Endothelial cell of umbilical vein (primary cell): ENCODE results near the gene ZNF808. TPM values are rescaled to one million over a fixed set of nuclear protein-coding genes. Genes with fewer than 3 reads are reported as not detected.
"Not testable (repeated sequence)": the region's sequence is repeated elsewhere in the genome, so short reads cannot be mapped to it uniquely, and the experiment has no call there.

ENCODE experiments used
- BruUV-seq: library from RNA; stranded (reverse); fragments of 400-500 nt; replicated peaks from 2 replicates; lab custom pipeline; 2021; lab: Mats Ljungman, UMichigan
- CTCF ChIA-PET: fragments of 300-600, 350-600 bp; sonication (Branson Sonifier 250); formaldehyde crosslinking; loops from one replicate; lab custom pipeline; 2021; ENCODE audit warnings: antibody characterized with exemption, inconsistent platforms; lab: Charles Lee
- POLR2A ChIA-PET: fragments of 300-600, 350-600 bp; sonication (Branson Sonifier 250); formaldehyde crosslinking; loops from one replicate; lab custom pipeline; 2021; ENCODE audit warnings: antibody characterized with exemption, inconsistent platforms; lab: Charles Lee
- DNase-seq: peaks from one replicate; pipeline ENCODE4 v3.0.0-alpha.2; 2011; ENCODE audit warnings: low read depth, low spot score
- FAIRE-seq: peaks from 2 replicates; lab custom pipeline; 2011; peaks lifted over from hg19 to GRCh38; lab: Jason Lieb, UNC
- H2AFZ ChIP-seq: 2 replicates; pipeline ENCODE4 v1.6.0; 2012; ENCODE audit warnings: low read depth, low read length, control low read depth, inconsistent platforms
- H3K27ac ChIP-seq: 2 replicates; pipeline ENCODE4 v1.5.1; 2011; ENCODE audit warnings: low read depth, mild to moderate bottlenecking, control low read depth, low read length, moderate library complexity; ENCODE audit not compliant: insufficient read depth
- H3K27me3 ChIP-seq, 2 experiments: 2 replicates each; pipeline versions ENCODE4 v1.6.0 to v1.6.1; 2011; ENCODE audit warnings: low read length in 2 of 2, mixed read lengths in 1 of 2; ENCODE audit not compliant: control insufficient read depth in 2 of 2, insufficient read depth in 2 of 2
- H3K36me3 ChIP-seq, 2 experiments: 2 replicates in 1 of 2; 3 replicates in 1 of 2; pipeline ENCODE4 v1.5.1; 2011; ENCODE audit warnings: low read length in 2 of 2, mild to moderate bottlenecking in 1 of 2, moderate library complexity in 1 of 2; ENCODE audit not compliant: control insufficient read depth in 2 of 2, insufficient read depth in 2 of 2; ENCODE audit errors: extremely low read depth in 1 of 2
- H3K4me1 ChIP-seq: 3 replicates; pipeline ENCODE4 v1.5.1; 2011; ENCODE audit warnings: mild to moderate bottlenecking, low read length; ENCODE audit not compliant: control insufficient read depth, insufficient read depth; ENCODE audit errors: extremely low read depth
- H3K4me2 ChIP-seq: 2 replicates; pipeline ENCODE4 v1.6.1; 2011; ENCODE audit warnings: low read length, control low read depth, mixed read lengths; ENCODE audit not compliant: insufficient read depth
- H3K4me3 ChIP-seq, 3 experiments: fragments of 200-600 bp in 1 of 3; sonication (generic), shearing (Covaris generic) in 1 of 3; replicated peaks in 1 of 3; 2 replicates each; pipeline ENCODE4 v1.5.1; 2011 to 2016; ENCODE audit warnings: control low read depth in 3 of 3, low read length in 3 of 3, mild to moderate bottlenecking in 2 of 3, inconsistent platforms in 1 of 3, low read depth in 1 of 3, moderate library complexity in 1 of 3; ENCODE audit not compliant: insufficient read depth in 1 of 3
- H3K79me2 ChIP-seq: 2 replicates; pipeline ENCODE4 v1.6.0; 2012; ENCODE audit warnings: low read length, inconsistent platforms; ENCODE audit not compliant: control insufficient read depth, insufficient read depth
- H3K9ac ChIP-seq: replicated peaks from 2 replicates; pipeline ENCODE3; 2011; ENCODE audit warnings: low read length, control low read depth; ENCODE audit not compliant: insufficient read depth; ENCODE audit errors: extremely low read depth
- H3K9me1 ChIP-seq: replicated peaks from 3 replicates; pipeline ENCODE4 v1.6.0; 2011; ENCODE audit warnings: mild to moderate bottlenecking, low read length; ENCODE audit not compliant: control insufficient read depth, insufficient read depth; ENCODE audit errors: extremely low read depth
- H3K9me3 ChIP-seq: replicated peaks from 2 replicates; pipeline ENCODE4 v1.5.1; 2012; ENCODE audit warnings: low read length, inconsistent platforms; ENCODE audit not compliant: control insufficient read depth, insufficient read depth
- H4K20me1 ChIP-seq: replicated peaks from 2 replicates; pipeline ENCODE3; 2011; ENCODE audit warnings: mild to moderate bottlenecking, low read length; ENCODE audit not compliant: control insufficient read depth, insufficient read depth; ENCODE audit errors: extremely low read depth
- JUN ChIP-seq: IDR thresholded peaks from 2 replicates; pipeline ENCODE4 v1.6.1; 2011; ENCODE audit warnings: borderline replicate concordance, low read depth; ENCODE audit not compliant: insufficient read length, insufficient read depth
- MYC ChIP-seq: IDR thresholded peaks from one replicate; pipeline ENCODE4 v1.6.1; 2011; ENCODE audit warnings: mild to moderate bottlenecking, low read depth, low read length
- POLR2A ChIP-seq: IDR thresholded peaks from 2 replicates; pipeline ENCODE4 v1.6.1; 2012; ENCODE audit warnings: low read depth, mild to moderate bottlenecking, control low read depth, low read length
- POLR2AphosphoS5 ChIP-seq: IDR thresholded peaks from 2 replicates; pipeline ENCODE4 v1.6.1; 2012; ENCODE audit warnings: low read depth, mild to moderate bottlenecking, control low read depth, low read length, moderate library complexity; ENCODE audit not compliant: insufficient read depth
- dilution Hi-C: fragments of 300-500 bp; cut with MboI; formaldehyde crosslinking; loops from one replicate; pipeline ENCODE4 v1.15.0; 2019; ENCODE audit warnings: low sequenced_read_pairs; ENCODE audit not compliant: extremely low pct_ligation_motif_present
- intact Hi-C: fragments of 100-400 bp; cut with micrococcal nuclease; formaldehyde crosslinking; loops from one replicate; pipeline ENCODE4 v1.10.0; 2022
- polyA plus RNA-seq, 4 experiments: library from polyadenylated mRNA; depleted of rRNA in 3 of 4; stranded (reverse) in 3 of 4; unstranded in 1 of 4; fragments of >200 nt; gene quantifications; 2 replicates each; pipeline versions ENCODE4 v1.2.1 to v1.2.3, GENCODE V29; 2011 to 2012; ENCODE audit warnings: missing spikeins in 1 of 4
- total RNA-seq: library from RNA; stranded (reverse); gene quantifications from 2 replicates; pipeline ENCODE4 v1.2.3, GENCODE V29; 2021
- TF ChIP-seq, protein P1 (sequence below), 2 donors: IDR thresholded peaks; 1 replicate in 1 of 2; 2 replicates in 1 of 2; pipeline ENCODE4 v1.5.1; 2011; ENCODE audit warnings: low read length in 2 of 2, mild to moderate bottlenecking in 2 of 2, moderate library complexity in 2 of 2, control low read depth in 1 of 2, inconsistent platforms in 1 of 2, low read depth in 1 of 2; ENCODE audit not compliant: insufficient read depth in 1 of 2; ENCODE audit errors: extremely low read depth in 1 of 2
- TF ChIP-seq, protein P2 (sequence below): IDR thresholded peaks from 2 replicates; pipeline ENCODE4 v1.6.1; 2011; ENCODE audit not compliant: insufficient read depth, insufficient read length

The ZNF808 gene
- total and polyA plus RNA-seq, 2 donors (not counting 3 experiments of a cell fraction or from before 2014, with no cell fraction given), result 1.9 to 15.2 TPM

DNA sequence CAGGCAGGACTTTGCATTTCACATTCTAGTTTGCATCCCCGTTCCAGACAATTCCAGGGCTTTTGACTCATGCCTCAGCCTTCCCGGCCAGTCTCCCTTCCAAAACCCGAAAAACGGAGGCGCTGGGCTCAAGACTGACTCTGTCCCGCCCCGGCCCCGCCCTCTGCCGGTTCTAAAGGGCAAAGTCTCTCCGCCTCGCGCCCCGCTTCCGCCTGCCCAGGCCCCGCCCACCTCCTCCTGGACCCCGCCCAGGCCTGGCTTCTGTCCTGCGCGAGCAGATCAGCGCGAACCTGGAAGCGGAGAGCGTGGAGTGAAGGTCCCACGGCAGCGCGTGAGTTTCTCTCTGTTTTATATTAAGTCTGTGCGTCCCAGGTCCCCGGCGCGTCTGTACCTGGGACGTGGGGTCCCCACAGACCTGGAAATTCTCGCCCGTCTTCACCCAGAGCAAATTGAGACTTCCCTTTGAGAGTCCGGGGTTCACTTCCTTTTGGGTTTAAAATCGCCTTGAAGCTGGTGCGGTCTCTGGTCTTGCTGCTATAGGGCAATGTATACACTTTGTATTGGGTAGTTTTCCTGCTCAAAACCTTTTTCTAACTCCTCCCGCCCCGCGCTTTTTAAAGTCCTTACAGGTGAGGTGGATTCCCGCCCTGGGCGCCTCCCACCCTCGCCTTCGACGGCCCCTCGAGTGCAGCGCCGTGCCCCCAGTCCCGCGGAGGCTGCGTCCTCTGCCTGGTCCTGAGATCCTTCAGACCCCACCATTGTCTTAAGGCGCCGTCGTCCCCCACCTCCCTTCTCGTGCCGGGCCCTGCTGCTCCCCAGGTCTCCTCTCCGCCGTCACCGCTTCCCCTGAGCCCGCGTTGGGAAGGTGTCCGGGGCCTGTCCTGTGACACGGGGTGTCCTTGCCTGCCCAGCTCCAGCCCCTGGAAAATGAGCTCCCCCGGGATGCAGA is 73.8 kb downstream of the ZNF808 start:
- peak; percentile 84 for DNase-seq
- Histone ChIP-seq H3K79me2 (no peaks in the 10 kb centered on the region), H3K9me1 (no peaks in the 10 kb centered on the region), H3K9me3 (no peaks in the 10 kb centered on the region), H3K4me1 (no peaks in the 10 kb centered on the region), H3K36me3 (no peaks in the 10 kb centered on the region), H3K9ac (peak overlapping the region; percentile 55), H3K27me3 (no peaks in the 10 kb centered on the region), H3K4me3 (peak overlapping the region; percentile 58 to 82 (median 82)), H4K20me1 (no peaks in the 10 kb centered on the region), H3K4me2 (peak overlapping the region; percentile 98), H2AFZ (peak overlapping the region; percentile 98), H3K27ac (no peak overlapping the region)
- POLR2A ChIA-PET, result no interaction called here
- dilution Hi-C loops (no loop called here), intact Hi-C loops (loop anchor here (5.0 kb wide), 1 partner anchor 91 kb away; no protein-coding TSS in a partner anchor)
- BruUV-seq, result TSS peak; percentile 50
- CTCF ChIA-PET, result interaction anchor here (0.6 to 1.8 kb wide), 2 partner anchors 12 to 25 kb away, joined by 4 read pairs; no protein-coding TSS in a partner anchor
- TF ChIP-seq POLR2A (peak; percentile 66), JUN (no peak), POLR2AphosphoS5 (peak; percentile 47), MYC (no peak)
- TF ChIP-seq, protein P1, sequence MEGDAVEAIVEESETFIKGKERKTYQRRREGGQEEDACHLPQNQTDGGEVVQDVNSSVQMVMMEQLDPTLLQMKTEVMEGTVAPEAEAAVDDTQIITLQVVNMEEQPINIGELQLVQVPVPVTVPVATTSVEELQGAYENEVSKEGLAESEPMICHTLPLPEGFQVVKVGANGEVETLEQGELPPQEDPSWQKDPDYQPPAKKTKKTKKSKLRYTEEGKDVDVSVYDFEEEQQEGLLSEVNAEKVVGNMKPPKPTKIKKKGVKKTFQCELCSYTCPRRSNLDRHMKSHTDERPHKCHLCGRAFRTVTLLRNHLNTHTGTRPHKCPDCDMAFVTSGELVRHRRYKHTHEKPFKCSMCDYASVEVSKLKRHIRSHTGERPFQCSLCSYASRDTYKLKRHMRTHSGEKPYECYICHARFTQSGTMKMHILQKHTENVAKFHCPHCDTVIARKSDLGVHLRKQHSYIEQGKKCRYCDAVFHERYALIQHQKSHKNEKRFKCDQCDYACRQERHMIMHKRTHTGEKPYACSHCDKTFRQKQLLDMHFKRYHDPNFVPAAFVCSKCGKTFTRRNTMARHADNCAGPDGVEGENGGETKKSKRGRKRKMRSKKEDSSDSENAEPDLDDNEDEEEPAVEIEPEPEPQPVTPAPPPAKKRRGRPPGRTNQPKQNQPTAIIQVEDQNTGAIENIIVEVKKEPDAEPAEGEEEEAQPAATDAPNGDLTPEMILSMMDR (IDR thresholded peaks at IDR 0.05; ENCODE audit: extremely low read depth in 1 of 2, insufficient read depth in 1 of 2, low read depth in 1 of 2, low read length in 2 of 2), result peak in 1 of 2 donors; percentile 32
- TF ChIP-seq, protein P2, sequence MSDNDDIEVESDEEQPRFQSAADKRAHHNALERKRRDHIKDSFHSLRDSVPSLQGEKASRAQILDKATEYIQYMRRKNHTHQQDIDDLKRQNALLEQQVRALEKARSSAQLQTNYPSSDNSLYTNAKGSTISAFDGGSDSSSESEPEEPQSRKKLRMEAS, result no peak
- peak; percentile 93 for FAIRE-seq

DNA sequence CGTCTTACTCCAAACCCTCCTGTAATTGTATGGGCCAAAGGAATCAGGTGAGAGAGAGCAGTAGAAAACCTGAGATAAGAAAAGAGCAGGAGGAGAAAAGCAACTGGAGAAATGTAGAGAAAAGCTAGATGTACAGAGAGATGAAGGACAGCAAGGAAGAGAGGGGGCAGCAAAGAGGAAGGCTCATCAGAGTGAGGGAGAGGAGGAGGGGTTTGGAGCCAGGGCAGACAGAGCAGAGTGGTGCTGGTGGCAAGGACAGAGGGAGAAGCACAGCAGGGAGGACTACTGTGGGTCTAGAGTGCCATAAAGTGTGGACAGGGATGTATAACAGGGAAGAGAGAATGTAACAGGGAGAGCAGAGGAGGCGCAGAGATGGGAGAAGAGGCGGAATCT is 74.5 kb downstream of the ZNF808 start:
- Histone ChIP-seq H3K4me2 (peak overlapping the region; percentile 98), H2AFZ (peak overlapping the region; percentile 98)
- H3K27ac ChIP-seq, H3K9ac ChIP-seq, H3K4me3 ChIP-seq, POLR2A ChIA-PET, H3K4me1 ChIP-seq, BruUV-seq, H3K36me3 ChIP-seq, H4K20me1 ChIP-seq, H3K9me1 ChIP-seq, H3K79me2 ChIP-seq, H3K27me3 ChIP-seq, H3K9me3 ChIP-seq, dilution Hi-C loops: not testable (repeated sequence)
- peak; percentile 18 for FAIRE-seq
- intact Hi-C loops, result loop anchor here (5.0 kb wide), 1 partner anchor 90 kb away; no protein-coding TSS in a partner anchor
- CTCF ChIA-PET, result interaction anchor here (0.6 to 1.8 kb wide), 2 partner anchors 12 to 26 kb away, joined by 4 read pairs; no protein-coding TSS in a partner anchor
- peak; percentile 3 for DNase-seq
